HG02623 (cell line): Measurements from ENCODE around the gene PMEPA1.

Source experiments
- ATAC-seq: cut with Tn5 transposase; IDR thresholded peaks from one replicate; pipeline ENCODE4 v1.9.1; 2021; ENCODE audit warnings: moderate library complexity; ENCODE audit not compliant: unreplicated experiment

Gene PMEPA1

DNA sequence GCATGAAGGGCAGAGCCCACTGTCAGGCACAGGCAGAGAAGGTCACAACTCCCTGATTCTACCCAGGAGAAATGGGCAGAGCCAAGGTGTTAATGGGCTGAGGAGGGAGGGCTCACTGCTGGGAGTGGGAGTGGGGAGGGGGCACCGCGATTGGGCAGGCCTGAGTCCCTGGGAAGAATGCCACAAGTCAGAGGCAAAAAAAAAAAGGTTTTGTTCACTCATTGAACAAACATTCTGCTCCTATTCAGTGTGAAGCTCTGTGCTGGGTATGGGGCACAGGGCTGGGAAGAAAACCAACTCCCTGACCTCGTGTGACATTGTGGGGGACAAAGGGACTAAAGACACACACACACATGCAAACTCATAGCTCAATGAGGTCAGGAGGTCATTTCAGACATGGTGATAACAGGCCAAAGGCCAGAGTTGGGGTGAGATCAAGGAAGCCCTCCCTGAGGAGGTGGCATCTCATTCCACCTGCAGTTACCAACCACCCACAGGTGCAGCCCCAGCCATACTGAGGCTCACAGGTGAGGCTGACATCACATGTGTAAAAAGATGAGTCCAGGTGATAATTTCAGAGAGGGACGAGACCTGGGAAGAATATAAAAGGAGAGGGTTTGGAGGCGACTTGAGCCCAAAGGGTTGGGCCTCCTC is 3.2 kb upstream of the PMEPA1 start:
- ATAC-seq = no peak

DNA sequence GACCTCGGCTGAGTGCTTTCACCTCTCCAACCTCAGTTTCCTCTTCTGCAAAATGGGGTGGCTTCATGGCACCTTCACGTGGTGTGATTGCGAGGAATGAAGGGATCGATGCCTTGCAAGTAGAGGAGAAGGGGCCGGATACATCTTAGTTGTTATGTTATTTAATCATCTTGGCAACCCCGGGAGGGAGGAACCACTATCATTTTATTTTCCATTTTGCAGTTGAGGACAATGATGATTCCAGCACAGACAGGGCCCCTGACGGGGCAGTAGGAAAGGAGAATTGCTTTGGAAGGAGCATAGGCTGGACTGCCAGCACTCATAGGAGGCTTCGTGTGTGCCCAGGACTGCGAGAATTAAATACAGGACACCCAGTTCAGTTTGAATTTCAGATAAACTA is 2.5 kb upstream of the PMEPA1 start:
- no peak for ATAC-seq

DNA sequence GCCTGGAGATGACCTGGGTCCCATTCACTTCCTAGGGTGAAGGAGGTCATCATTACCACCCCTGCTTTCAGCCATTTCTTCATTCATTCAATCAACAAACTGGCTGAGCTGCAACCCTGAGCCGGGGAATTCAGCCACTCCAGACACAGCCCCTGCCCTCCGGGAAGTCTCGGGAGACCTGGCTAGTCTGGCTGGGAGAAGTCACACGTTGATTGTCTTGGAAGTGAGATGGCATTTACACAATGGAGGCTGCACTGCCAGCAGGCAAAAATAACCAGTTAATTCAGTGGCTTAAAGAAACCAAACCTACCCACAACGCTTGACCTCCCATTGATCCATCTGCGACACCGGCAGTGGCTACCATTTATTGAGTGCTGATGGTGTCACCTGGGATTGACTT is 2.0 kb upstream of the PMEPA1 start:
- no peak for ATAC-seq

DNA sequence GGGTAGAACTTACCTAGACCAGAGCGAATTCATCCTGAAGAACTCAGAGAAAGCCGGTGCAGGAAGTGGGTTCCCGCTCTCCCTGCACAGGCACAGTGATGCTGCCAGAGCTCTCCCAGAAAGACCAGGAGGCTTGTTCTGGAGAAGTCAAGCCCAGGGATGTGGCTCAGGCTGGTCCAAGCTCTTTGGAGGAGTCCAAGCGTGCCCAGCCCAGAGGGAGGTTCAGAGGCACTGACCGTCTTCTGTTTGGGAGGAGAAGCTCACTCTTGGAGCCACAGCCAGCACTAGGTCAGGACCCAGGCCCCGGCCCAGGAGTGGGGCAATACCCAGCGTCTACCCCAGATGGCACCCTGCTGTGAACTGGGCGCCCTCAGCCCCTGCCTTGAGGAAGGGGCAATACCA is 1.5 kb upstream of the PMEPA1 start:
- ATAC-seq = no peak

DNA sequence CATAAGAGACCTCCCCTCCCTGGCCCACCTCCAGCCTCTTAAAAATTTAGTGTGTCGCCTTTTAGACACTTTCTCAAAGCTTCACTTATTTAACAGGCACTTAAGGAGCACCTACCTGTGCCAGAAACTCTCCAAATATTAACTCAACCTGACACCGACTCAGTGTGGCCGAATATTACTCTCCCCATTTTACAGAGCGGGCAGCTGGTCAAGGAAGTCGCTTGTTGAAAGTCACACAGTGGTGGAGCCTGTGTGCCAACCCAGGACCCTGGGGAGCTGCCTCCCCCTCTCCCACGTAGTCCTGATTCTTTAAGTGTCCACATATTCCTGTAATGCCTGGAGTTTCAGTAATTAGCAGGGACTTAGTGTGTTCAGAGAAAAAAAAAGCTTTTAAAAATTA is 1.0 kb upstream of the PMEPA1 start:
- ATAC-seq = no peak

DNA sequence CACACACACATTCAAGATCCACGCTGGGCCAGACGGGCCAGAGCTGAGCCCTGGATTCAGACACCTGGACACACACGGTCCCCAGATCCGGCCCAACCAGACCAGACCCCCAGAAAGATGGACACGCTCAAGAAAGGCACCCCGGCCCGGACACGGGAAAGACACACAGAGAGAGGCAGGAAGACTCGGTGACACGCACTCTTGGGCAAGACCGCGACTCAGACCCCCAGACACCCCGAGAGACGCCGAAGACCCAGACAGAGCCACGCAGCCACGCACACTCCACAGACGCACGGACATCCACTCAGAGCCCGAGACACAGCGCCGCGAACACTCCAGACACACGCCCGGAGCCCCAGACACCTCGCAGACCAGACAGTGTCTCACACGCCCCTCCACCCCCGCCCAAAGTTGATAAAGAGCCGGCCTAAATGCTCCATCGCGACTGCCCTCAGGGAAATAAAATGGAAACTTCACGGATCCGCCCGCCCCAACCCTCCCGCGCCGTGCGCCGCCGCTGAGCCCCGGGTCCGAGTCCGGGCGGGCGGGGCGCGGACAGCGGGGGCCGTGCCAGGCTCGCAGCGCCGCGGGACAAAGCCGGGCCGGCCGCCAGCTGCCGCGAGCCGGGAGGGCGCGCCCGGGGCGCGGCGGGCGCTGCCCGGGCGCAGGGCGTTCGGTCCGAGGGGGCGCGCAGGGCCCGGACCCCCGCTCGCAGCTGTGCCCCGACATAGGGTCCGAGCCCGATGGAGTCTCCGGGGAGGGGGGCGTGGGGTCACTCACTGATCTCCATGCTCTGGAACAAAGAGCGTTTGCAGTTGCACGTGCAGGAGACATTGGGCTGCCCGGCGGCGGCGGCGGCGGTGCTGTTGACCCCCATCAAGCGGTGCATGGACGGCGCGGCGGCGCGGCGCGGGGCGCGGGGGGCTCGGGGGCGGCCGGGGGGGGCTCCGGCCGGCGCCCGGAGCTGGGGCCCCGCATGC is 831 bp downstream of the PMEPA1 start:
- ATAC-seq = no peak

DNA sequence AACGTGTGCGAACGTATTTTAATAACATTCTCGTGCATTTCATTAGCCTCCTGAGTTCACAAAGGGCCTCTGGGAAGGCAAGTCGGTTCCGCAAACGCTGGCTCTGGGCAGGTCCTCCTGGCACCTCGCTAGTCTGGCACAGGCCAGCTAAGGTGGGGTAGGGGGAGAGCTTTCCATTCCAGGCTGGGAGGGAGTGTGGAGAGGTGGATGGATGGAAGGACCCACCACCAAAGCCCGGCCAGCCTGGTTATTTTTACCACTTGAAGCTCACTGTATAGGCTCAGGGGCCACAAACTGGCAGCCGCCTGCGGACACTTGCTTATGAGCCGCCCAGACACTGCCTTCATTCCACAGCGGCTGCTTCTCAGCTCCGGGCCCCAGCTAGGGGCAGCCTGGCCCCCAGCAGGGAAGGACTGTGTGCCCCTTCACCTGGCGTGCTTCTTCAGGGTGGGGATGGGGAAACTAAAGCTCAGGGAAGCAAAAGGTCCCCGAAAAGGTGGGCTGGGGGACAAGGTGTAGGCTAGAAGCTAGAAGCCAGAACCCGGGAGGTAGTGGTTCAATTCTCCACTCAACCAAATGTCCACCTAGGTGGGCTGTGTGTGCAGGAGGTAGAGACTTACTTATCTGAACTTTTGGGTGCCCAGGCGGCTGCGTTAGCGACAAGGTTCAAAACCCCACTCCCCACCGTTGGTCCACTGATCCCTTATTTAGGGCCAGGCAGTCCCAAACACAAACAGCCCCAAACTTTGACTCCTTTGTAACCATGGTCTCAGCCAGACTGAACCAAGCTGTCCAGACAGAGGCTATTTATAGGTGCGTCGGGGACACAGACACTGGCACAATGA is 1.7 kb downstream of the PMEPA1 start:
- no peak for ATAC-seq

DNA sequence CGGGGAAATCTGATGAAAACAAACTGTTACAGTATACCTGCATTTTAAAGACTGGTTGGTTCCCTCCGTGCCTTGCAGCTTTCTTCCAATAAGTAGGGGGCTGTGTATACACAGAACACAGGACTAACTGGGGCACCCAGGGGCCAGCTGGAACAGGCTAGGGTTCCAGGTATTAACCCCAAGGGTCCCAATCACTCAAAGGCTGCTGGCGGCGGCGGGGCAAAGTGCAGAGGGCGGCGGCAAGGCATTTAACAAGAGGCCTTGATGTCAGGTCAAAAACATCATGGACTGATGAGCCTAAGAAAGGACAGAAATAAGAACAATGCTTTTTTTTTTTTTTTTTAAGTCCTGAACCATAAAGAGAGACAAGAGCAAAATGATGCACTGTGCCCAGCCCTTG is 2.5 kb downstream of the PMEPA1 start:
- ATAC-seq = no peak

DNA sequence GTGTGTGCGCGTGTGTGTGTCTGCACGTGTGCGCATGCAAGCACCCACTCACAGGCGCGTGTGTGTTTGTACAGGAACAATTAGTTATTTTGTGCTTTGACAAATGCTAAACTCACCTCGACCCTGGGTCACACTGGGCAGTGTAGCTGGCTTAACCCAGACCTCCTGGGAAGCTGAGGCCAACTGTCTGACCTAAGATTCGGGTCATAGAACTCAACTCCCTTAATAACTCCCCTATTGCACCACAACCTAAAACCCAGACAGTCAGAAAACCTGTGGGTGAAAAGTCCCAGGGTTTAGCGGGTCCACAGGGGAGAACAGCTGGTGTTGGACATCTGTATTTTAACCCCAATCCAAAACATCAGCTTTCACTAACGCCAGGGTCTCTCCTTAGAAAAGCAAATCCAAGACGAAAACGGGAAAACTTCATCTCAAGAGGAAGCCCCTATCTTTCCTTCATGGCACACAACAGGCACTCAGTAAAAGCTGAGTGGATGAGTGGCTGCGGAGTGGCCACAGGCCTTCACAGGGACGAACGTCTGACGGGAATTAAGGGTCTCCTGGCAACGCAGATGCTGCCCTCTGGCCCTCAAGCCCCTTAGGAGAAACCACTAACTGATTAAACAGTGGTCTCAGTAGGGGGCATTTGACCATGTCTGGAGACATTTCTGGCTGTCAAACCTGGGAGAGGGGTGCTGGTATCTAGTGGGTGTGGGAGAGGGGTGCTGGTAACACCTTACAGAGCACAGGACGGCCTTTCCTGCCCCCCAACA is 4.5 kb downstream of the PMEPA1 start:
- ATAC-seq = no peak

DNA sequence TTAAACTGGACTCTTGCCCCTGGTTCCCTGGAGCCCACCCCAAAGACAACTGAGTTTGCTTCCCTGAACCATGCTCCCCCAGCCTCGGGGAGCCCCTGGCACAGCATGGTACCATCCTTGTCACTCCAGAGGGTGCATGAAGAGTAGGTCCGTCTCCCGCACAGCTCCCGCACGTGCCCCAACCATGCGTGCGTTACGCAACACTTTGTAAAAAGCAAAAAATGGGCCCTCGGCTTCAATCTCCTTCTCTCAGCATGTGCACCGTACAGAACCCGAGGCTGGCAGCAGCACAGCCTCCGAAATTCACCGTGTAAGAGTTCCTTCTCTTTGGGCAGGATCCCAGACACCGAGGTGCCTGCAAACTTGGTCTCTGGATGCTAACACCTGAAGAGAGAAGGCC is 5.6 kb downstream of the PMEPA1 start:
- ATAC-seq = no peak

DNA sequence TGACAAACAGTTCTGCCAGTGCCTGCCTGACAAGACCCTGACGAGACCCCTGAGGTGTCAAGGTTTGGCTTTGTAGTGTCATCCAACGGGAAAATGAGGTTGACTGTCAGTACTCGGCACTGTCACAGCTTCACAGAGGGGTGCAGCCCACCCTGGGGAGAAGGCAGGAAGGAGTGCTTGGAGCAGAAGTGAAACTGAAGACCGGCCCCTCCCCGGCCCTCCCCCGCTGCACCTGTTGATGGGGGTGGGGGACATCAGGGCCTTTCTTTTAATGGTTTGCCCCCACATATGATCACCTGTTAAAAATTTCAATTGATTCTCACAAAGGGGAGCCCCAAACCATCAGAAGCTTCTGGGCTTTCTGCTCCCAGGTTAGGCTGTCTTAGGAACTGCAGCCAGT is 6.8 kb downstream of the PMEPA1 start:
- ATAC-seq = no peak

DNA sequence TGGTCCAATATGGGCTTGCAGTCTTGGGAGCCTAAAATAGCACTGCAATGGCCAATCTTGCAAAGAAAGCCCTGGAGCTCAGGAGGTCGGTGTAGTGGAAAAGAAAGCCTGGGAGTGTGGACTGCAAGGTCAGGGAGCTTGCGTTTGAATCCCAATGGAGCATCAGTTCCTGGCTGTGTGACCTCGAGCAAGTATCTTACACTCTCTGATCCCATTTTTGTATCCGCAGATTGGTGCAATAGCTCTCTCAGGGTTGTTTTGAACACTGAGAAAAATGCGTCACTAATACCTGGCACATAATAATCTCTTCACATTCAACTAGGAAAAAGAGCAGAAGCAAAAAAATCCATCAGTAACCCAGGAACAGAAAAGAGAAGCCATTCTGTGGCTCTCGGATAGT is 7.3 kb downstream of the PMEPA1 start:
- ATAC-seq = no peak

DNA sequence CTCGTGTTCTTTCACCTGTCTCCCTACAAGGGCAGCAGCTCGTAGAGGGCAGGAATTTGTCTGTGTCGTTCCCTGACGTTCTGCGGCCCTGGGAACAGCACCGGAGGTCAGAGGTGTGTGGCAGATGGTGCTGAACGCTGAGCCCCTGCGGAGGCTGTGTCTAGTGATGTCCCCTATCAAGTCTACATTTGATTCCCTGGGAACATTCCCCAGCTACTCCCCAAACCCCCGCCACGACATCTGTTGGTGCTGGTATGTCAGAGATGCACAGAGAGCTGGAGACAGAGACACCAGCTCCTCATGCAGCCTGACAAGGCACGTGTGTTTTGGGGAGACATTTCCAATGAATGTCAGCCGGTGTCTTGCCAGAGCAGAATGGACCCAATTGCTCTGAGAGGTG is 7.7 kb downstream of the PMEPA1 start:
- no peak for ATAC-seq

DNA sequence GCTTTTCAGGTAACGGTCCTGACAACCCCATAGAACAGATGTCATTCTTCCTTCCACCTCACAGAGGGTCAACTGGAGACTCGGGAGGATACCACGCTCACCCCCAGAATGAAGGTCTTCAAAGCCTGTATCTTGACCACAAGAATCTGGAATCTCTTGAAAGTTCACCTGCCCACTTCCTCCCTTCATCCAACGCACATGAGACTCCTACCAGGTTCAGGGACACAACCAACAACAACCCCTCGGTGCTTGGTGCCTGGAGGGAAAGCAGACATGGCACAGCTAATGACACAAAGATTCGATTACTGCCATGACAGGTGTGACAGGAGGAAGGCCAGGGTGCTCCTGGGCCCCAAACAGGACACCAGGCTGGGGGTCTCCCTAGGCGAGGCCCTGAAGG is 8.2 kb downstream of the PMEPA1 start:
- no peak for ATAC-seq

DNA sequence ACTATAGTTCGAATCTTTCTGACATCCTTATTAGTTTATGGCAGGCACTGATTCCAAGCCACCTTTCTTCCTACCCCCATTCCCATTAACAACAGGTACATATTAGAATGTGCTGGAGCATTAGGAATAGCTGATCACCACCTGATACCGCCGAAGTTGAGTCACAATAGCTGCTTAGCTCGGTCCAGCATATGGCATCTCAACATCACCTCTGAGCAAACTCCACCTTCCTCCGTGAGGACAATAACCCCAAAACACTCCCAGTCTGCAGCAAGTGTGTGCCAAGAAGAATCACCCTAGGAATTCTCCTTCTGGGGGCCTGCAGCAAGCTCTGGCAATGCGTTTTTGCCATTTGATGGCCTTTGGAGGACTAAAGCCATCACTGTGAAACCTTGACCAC is 8.7 kb downstream of the PMEPA1 start:
- ATAC-seq = no peak

DNA sequence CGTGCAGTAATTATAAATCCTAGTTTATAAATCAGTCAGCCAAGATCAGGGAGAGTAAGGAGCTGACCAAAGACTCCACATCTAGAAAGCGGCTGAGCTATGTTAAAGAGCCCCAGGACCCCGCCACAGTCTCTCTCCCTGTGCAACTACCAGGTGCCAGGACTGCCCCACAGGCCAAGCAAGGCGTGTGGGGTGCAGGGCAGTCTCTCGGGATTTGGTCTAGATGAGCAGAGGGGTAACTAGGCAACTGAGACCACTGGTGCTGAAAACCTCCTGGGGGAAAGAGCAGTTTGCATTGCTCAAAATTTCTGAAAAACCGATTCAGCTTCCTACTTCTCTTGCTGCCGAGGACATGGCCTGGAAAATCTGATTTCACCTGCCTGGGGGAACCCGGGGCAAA is 10.4 kb downstream of the PMEPA1 start:
- ATAC-seq = no peak

DNA sequence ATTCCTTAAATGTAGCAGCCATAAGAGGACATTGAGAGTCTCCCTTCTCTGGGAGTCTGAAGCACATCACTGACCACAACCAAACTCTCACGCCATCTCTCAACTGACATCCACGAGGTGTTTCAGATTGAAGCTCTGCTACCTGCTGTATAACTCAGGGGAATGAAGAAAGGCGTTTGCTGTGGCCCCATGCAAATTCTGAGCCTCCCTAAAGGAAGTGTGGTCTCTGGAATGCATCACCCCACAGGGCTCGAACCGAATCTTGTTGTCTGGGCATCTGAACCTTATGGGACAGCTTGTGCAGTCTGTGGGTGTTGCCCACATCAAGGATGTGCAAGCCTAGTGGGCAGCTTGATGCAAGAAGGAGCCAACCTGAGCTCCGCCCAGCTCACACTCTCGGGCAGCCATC is 10.9 kb downstream of the PMEPA1 start:
- ATAC-seq = no peak

DNA sequence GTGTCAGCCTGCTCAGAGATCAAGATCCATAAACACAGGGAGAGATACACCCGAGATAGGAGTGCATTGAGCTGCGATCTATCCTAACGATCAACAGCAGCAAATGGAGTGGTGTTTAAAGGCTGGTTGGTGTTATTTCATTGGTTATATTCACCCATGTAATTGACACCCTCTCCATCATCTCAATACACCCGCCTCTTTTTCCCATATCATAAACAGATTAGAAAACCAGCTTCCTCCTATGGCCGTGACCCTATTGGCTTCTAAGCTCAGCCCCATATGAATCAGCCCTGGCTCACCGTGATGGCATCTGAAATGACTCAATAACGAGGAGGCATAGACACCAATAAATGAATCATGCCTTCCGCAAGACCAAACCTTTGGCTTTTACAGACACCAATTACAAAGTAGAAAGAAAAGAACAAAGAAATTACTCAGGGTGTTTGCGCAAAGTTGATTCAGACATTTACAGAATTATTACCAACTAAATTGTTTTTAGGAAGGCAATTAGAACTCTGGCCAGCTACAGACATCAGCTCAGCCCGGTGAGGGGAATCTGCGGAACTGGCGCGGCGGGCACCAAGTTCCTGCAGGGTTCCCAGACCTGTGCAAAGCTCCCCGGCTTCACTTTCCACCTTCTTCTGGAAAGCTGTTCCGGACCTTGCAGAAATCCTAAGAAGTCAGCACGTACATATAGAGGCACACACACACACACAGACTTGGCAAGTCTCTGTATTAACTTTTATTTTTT is 11.5 kb downstream of the PMEPA1 start:
- ATAC-seq = no peak

DNA sequence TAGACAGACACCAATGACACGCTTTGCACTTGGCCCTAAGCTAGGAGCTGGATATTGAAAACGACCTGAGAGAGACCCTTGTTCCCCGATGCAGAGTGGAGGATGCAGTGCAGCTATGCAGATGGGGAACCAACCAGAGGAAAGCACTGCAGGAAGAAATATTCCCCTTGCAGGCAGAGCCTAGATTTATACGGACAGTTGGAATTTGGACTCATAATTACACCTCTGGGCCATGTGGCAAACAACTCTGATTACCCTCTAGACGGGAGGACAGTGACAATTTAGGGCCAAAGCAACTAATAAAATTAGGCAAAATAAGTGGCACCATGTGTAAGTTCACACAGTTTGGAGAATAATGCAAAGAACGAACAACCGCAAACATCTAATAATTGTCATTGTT is 12.3 kb downstream of the PMEPA1 start:
- no peak for ATAC-seq

DNA sequence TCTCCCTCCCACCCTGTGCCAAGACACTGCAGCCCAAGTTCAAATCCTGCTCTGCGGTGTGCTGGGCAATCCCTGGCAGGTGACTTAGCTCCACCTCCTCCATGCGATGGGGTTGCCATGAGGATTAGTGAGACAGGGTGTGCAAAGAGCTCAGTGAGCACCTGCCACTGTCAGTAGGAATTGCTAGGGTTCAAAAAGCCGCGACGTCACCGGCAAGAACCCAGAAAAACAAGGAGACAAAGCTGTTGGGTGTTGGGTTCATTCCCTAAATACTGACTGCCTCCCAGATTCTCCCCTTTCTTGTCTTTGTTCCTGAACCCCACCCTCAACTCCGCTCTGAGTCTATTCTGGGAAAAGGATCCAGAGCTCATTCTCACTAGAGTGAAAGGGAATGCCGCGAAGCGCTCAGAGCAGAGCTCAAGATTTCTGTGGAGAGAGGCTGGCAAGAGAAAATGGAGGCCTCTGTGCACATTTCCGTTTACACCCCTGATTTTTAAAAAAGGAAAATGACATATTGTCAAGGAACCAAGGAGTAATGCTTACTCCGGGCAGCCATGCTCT is 13.3 kb downstream of the PMEPA1 start:
- no peak for ATAC-seq
